Rectal smooth muscle tissue (tissue), 1 donor: ENCODE results near the gene TPK1.

Experiments
- H3K27ac ChIP-seq: one replicate; pipeline ENCODE4 v1.7.0; 2013; ENCODE audit warnings: low read depth, low read length, inconsistent platforms
- H3K27me3 ChIP-seq: one replicate; pipeline ENCODE4 v1.7.0; 2013; ENCODE audit warnings: low read length; ENCODE audit not compliant: control insufficient read depth, insufficient read depth
- H3K36me3 ChIP-seq: one replicate; pipeline ENCODE4 v1.7.0; 2013; ENCODE audit warnings: low read length; ENCODE audit not compliant: control insufficient read depth, insufficient read depth
- H3K4me1 ChIP-seq: one replicate; pipeline ENCODE4 v1.7.0; 2013; ENCODE audit warnings: low read length; ENCODE audit not compliant: control insufficient read depth, insufficient read depth
- H3K4me3 ChIP-seq: one replicate; pipeline ENCODE4 v1.7.0; 2013; ENCODE audit warnings: low read length
- H3K9ac ChIP-seq: one replicate; pipeline ENCODE4 v1.7.0; 2013; ENCODE audit warnings: low read length

TPK1 gene

DNA sequence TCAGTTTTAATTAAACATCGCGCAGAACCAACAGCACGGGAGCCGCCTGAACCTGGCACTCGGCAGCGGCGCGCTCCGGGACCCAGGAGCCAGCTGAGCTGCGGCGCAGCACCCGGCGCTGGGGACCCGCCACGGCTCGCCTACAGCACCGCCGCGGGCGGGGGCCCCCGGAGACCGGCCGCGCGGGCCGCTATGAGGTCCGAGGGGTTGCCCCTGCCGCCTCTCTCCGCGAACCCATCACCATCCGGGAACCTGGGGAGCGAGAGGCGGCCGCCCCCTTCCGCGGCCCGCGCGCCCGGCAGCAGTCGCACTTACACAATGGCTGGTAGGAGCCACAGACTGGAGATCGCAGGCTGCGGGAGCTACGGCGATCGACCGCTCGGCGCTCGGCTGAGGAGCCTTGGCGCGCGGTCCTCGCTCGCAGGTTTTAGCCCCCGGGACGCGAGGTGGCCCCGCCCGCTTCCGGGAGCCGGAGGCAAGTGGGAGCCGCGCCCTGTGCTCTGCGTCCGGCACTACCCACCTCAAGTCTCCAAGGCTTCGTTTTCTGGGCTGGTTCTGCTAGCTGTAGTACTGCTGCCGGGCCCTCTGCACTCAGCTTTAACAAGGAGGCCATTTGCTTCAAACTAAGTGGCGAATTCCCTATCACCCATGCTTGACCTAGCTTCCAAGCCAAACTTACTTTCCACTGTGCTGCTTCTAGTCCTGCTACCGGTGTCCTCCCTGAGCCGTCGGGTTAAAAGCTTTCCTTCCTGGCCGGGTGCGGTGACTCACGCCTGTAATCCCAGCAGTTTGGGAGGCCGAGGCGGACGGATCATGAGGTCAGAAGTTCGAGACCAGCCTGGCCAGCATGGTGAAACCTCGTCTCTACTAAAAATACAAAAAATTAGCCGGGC lies at the start of gene TPK1:
Gene TPK1 (minus strand): TSS at position 402 of the 893 bp plus-strand sequence. CDS start 451 bp downstream, outside the sequence.
- H3K4me3 ChIP-seq = peak within 1 kb of the TSS; percentile 69
- no peaks in the 10 kb centered on the region for H3K36me3 ChIP-seq
- peaks cover 3% of the 10 kb centered on the region for H3K4me1 ChIP-seq
- H3K27me3 ChIP-seq = no peaks in the 10 kb centered on the region
- peak within 1 kb of the TSS; percentile 76 for H3K9ac ChIP-seq
- peak within 1 kb of the TSS; percentile 82 for H3K27ac ChIP-seq

GRCh38 chr7:144885478-144885877 lies 49.6 kb upstream of the TPK1 start:
- no peak overlapping the region for H3K4me3 ChIP-seq
- no peaks in the 10 kb centered on the region for H3K4me1 ChIP-seq
- no peak overlapping the region for H3K9ac ChIP-seq
- H3K27ac ChIP-seq = no peak overlapping the region
- no peaks in the 10 kb centered on the region for H3K27me3 ChIP-seq
- no peaks in the 10 kb centered on the region for H3K36me3 ChIP-seq

DNA sequence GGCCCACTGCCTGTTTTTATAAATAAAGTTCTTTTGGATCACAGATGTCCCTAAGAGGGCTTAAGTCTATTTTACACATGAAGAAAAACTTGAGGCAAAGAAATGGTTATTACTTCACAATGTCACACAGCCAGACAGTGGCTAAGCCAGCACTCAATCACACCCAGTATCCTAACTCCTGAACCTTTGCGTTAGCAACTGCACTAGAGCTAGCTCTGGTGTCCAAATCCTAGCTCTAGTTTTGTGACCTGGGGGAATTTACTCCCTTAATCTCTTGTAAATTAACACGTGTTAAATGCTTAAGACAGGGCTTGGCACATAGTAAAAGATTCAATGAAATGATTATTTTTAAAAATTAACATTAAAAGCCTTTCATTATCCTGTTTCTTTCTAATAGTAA lies 49.0 kb upstream of the TPK1 start:
- Histone ChIP-seq H3K27ac (no peak overlapping the region), H3K4me3 (no peak overlapping the region), H3K4me1 (no peaks in the 10 kb centered on the region), H3K36me3 (no peaks in the 10 kb centered on the region), H3K27me3 (no peaks in the 10 kb centered on the region), H3K9ac (no peak overlapping the region)

DNA sequence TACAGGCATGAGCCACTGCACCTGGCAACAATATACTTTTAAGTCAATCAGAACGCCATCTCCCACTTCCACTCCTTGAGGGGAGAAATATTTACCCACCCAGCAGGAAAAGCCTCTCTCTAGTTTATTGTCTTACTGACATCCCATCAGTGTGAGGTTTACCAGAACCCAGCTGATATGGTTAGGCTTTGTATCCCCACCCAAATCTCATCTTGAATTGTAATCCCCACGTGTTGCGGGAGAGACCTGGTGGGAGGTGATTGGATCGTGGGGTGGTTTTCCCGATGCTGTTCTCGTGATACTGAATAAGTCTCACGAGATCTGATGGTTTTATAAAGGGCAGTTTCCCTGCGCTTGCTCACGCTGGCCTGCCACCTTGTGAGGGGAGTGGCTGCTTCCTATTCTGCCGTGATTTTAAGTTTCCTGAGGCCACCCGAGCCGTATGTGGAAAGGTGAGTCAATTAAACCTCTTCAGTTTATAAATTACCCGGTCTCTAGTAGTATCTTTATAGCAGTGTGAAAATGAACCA lies 37.5 kb upstream of the TPK1 start:
- Histone ChIP-seq H3K4me1 (no peaks in the 10 kb centered on the region), H3K9ac (no peak overlapping the region), H3K27me3 (no peaks in the 10 kb centered on the region), H3K36me3 (no peaks in the 10 kb centered on the region), H3K27ac (no peak overlapping the region), H3K4me3 (no peak overlapping the region)

DNA sequence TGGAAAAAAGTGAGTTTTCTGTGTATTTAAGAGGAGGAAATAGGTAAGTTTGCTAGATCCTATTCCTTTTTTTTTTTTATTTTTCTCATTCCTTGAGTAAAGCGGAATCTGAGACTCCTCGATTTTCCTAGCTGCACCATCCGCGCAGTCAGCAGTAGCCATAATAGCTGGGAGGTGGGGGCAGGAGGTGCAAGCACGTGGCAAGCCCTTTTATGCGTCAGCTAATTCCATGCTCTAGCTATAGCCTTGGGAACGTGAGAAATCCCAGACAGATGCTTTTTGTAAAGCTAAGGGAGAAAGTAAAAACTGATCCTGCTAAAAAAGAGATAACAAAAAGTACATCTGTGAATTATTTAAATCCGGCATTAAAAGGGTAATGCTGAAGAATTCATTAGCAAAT lies 33.2 kb upstream of the TPK1 start:
- Histone ChIP-seq H3K27me3 (no peaks in the 10 kb centered on the region), H3K9ac (no peak overlapping the region), H3K4me1 (no peaks in the 10 kb centered on the region), H3K36me3 (no peaks in the 10 kb centered on the region), H3K4me3 (no peak overlapping the region), H3K27ac (no peak overlapping the region)

DNA sequence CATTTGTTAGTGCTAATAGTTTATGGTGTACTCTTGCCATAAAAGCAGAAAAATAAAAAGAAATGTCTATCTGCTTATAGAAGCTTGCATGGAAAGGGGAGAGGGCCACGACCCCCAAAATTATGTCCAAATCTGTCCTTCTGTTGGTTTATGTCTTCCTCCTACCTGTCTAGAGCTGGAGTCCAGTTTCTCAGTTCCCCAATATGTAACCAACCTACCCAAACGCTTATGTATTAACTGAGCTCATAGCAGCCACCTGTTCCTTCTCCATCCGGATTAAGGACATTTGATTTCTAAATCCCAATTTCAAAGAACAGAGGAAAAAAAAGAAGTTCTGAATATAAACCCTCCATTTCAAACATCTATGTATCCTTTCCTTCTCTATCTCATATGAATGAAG lies 30.3 kb upstream of the TPK1 start:
- Histone ChIP-seq H3K27me3 (no peaks in the 10 kb centered on the region), H3K4me3 (no peak overlapping the region), H3K36me3 (no peaks in the 10 kb centered on the region), H3K4me1 (no peaks in the 10 kb centered on the region), H3K27ac (no peak overlapping the region), H3K9ac (no peak overlapping the region)

DNA sequence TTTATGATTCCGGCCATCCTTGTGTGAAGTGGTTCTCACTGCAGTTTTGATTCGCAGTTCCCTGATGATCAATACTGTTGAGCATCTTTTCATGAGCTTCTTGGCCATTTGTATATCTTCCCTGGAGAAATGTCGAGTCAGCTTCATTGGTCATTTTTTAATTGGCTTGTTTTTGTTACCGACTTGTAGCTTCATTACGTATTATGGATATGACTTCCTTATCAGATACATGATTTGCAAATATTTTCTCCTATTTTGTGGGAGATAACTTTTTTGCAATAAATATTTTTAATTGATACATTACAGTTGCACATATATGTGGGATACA lies 27.4 kb upstream of the TPK1 start:
- Histone ChIP-seq H3K4me1 (no peaks in the 10 kb centered on the region), H3K27me3 (no peaks in the 10 kb centered on the region), H3K27ac (no peak overlapping the region), H3K4me3 (no peak overlapping the region), H3K36me3 (no peaks in the 10 kb centered on the region), H3K9ac (no peak overlapping the region)

DNA sequence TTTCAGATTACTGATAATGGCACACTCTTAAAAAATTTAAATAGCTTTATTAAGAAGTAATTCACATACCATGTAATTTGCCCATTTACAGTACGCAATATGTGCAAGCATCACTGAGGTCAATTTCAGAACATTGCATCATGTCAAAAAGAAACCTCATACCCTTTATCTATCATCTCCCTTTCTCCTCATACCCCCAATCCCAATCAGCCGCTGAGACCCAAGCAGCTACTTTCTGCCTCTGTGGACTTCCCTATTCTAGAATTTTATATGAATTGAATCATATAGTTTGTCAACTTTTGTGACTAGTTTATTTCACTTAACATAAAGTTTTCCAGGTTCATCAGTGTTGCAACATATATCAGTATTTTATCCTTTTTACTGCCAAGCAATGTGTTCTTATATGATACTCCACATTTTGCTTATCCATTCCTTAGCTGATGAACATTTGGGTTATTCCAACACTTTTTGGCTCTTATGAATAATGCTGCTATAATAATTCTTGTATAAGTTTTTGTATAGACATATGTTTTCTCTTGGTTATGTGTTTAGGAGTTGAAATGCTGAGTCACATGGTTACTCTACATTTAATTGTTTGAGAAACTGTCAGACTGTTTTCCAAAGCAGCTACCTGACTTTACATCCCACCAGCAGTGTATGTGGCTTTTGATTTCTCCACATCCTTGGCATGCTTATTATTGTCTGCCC lies 26.9 kb upstream of the TPK1 start:
- H3K27me3 ChIP-seq = no peaks in the 10 kb centered on the region
- H3K36me3 ChIP-seq = no peaks in the 10 kb centered on the region
- no peaks in the 10 kb centered on the region for H3K4me1 ChIP-seq
- no peak overlapping the region for H3K9ac ChIP-seq
- H3K4me3 ChIP-seq = no peak overlapping the region
- H3K27ac ChIP-seq = no peak overlapping the region

- Histone ChIP-seq H3K36me3 (no peaks in the 10 kb centered on the region), H3K27ac (no peak overlapping the region), H3K4me3 (no peak overlapping the region), H3K27me3 (no peaks in the 10 kb centered on the region), H3K4me1 (no peaks in the 10 kb centered on the region), H3K9ac (no peak overlapping the region)
Measured at GRCh38 chr7:144859739-144860138, 23.9 kb upstream of the TPK1 start.

DNA sequence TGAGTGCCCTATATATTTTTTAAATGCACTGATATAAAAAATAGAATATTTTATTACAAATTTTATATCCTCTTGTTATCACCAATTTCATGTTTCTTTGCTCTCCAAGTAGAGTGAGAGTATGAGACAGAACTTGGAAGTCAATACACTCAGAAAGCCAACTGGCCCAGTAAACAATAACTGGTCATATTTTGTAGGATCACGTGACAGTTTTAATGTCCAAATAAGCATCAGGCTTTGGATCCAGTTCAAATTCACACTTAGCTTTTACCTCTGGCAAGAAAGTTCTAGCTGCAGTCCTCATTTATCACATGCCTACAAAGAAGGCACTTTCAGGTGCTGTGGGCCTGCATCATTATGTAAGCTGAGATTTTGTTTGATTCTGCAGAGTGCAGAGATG lies 21.6 kb upstream of the TPK1 start:
- no peak overlapping the region for H3K9ac ChIP-seq
- H3K4me3 ChIP-seq = no peak overlapping the region
- no peaks in the 10 kb centered on the region for H3K4me1 ChIP-seq
- no peaks in the 10 kb centered on the region for H3K36me3 ChIP-seq
- H3K27ac ChIP-seq = no peak overlapping the region
- no peaks in the 10 kb centered on the region for H3K27me3 ChIP-seq

- Histone ChIP-seq H3K27me3 (no peaks in the 10 kb centered on the region), H3K36me3 (no peaks in the 10 kb centered on the region), H3K4me3 (no peak overlapping the region), H3K4me1 (no peaks in the 10 kb centered on the region), H3K9ac (no peak overlapping the region), H3K27ac (no peak overlapping the region)
Measured at GRCh38 chr7:144854839-144855424, 19.1 kb upstream of the TPK1 start.

DNA sequence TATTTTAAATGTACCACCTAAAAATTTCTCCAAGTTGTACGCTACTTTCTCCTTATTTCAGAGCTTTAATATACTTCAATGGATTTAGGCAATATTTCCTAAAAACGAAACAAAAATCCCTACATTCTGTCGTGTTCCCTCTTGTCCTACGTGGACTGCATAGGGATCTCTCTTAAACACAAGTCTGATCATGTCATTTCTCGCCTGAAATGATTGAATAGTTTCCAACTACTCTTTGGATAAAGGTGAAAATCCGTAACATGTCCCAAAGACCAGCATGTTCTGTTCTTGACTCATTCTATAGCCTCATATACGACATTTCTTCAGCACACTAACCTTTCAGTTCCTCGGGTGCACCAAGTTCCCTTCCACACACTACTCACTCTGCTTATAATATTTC lies 17.7 kb upstream of the TPK1 start:
- Histone ChIP-seq H3K9ac (no peak overlapping the region), H3K36me3 (no peaks in the 10 kb centered on the region), H3K4me3 (no peak overlapping the region), H3K27me3 (no peaks in the 10 kb centered on the region), H3K27ac (no peak overlapping the region), H3K4me1 (no peaks in the 10 kb centered on the region)
